Activated B cell treated with CpG ODN at 0.5 μM for 24 hours (primary cell): ENCODE results near the gene FUT8. TPM values are rescaled to one million over a fixed set of nuclear protein-coding genes. Genes with fewer than 3 reads are reported as not detected.

Experiments
- ATAC-seq: fragments of 200-7000 bp; cut with Tn5 transposase; one replicate; pipeline ENCODE4 v1.10.0; 2021; ENCODE audit warnings: low read depth, mild to moderate bottlenecking, moderate library complexity
- CTCF ChIA-PET: fragments of 350-600 bp; sonication (Branson Sonifier 250); formaldehyde crosslinking; loops from one replicate; lab custom pipeline; 2021; ENCODE audit warnings: antibody characterized with exemption; lab: Charles Lee
- POLR2A ChIA-PET: fragments of 350-600 bp; sonication (Branson Sonifier 250); formaldehyde crosslinking; loops from one replicate; lab custom pipeline; 2021; ENCODE audit warnings: antibody characterized with exemption; lab: Charles Lee
- DNase-seq: peaks from one replicate; pipeline ENCODE4 v3.0.0; 2022
- H3K27ac Mint-ChIP-seq: one replicate; pipeline ENCODE4 v1.8.0; 2020; ENCODE audit warnings: mixed read lengths
- H3K27me3 Mint-ChIP-seq: one replicate; pipeline ENCODE4 v1.8.0; 2021; ENCODE audit warnings: mixed read lengths
- H3K36me3 Mint-ChIP-seq: one replicate; pipeline ENCODE4 v1.8.0; 2021; ENCODE audit warnings: low read depth, mixed read lengths
- H3K4me1 Mint-ChIP-seq: one replicate; pipeline ENCODE4 v1.8.0; 2021; ENCODE audit warnings: mixed read lengths
- H3K4me3 Mint-ChIP-seq: one replicate; pipeline ENCODE4 v1.8.0; 2020; ENCODE audit warnings: mild to moderate bottlenecking, mixed read lengths
- H3K9me3 Mint-ChIP-seq: one replicate; pipeline ENCODE4 v1.8.0; 2020; ENCODE audit warnings: mixed read lengths
- CTCF ChIP-seq: fragments of 200-600 bp; IDR thresholded peaks from one replicate; pipeline ENCODE4 v1.8.0; 2022; ENCODE audit warnings: antibody characterized with exemption, mild to moderate bottlenecking
- intact Hi-C: fragments of 100-400 bp; cut with micrococcal nuclease; formaldehyde crosslinking; loops from one replicate; pipeline ENCODE4 v1.15.1; 2024
- total RNA-seq: library from RNA; stranded (reverse); gene quantifications from 2 replicates; pipeline ENCODE4 v1.2.3, GENCODE V29; 2022

FUT8 gene
- total RNA-seq, 1 donor from 2014 or later = 123 TPM

GRCh38 chr14:65751510-65751909 lies 339.0 kb downstream of the FUT8 start:
- H3K4me1 Mint-ChIP-seq = no peaks in the 10 kb centered on the region
- no peak overlapping the region for H3K27ac Mint-ChIP-seq
- ChIA-PET POLR2A (interaction anchor here (0.6 kb wide), 1 partner anchor 43 kb away, joined by 4 read pairs; no protein-coding TSS in a partner anchor), CTCF (no interaction called here)
- H3K36me3 Mint-ChIP-seq = no peaks in the 10 kb centered on the region
- H3K9me3 Mint-ChIP-seq = no peaks in the 10 kb centered on the region
- no peaks in the 10 kb centered on the region for H3K27me3 Mint-ChIP-seq
- DNase-seq (no peak), ATAC-seq (no peak)
- intact Hi-C loops = no loop called here
- H3K4me3 Mint-ChIP-seq = no peak overlapping the region
- TF ChIP-seq CTCF = no peak

DNA sequence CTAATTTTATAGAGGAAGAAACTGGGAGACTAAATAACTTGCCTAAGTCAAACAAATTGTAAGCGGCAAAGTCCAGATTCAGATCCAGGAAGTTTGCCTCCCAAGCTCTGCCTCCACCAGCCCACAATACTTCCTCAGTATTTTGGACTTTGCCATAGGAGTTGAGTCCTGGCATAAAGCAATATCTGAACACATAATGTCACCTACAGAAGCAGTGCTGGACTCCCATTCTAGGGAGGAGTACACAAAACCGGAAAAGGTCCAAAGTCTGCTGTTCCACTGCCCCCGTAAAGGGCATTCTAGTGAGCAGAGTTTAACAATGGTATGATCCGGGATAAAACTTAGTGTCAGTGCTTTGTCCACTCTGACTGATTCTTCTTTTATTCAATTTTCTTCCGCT lies 340.5 kb downstream of the FUT8 start:
- DNase-seq (no peak), ATAC-seq (no peak)
- Mint-ChIP-seq H3K27ac (no peak overlapping the region), H3K4me1 (no peaks in the 10 kb centered on the region), H3K36me3 (no peaks in the 10 kb centered on the region), H3K9me3 (no peaks in the 10 kb centered on the region), H3K27me3 (no peaks in the 10 kb centered on the region), H3K4me3 (no peak overlapping the region)
- no peak for TF ChIP-seq CTCF
- intact Hi-C loops = no loop called here
- ChIA-PET CTCF (no interaction called here), POLR2A (no interaction called here)

- DNase-seq (no peak), ATAC-seq (no peak)
- no peaks in the 10 kb centered on the region for H3K9me3 Mint-ChIP-seq
- intact Hi-C loops = no loop called here
- ChIA-PET POLR2A (no interaction called here), CTCF (no interaction called here)
- no peaks in the 10 kb centered on the region for H3K4me1 Mint-ChIP-seq
- H3K4me3 Mint-ChIP-seq = no peak overlapping the region
- H3K36me3 Mint-ChIP-seq = no peaks in the 10 kb centered on the region
- H3K27me3 Mint-ChIP-seq = no peaks in the 10 kb centered on the region
- TF ChIP-seq CTCF = no peak
- H3K27ac Mint-ChIP-seq = no peak overlapping the region
Observed at GRCh38 chr14:65755331-65755730, 342.8 kb downstream of the FUT8 start.

DNA sequence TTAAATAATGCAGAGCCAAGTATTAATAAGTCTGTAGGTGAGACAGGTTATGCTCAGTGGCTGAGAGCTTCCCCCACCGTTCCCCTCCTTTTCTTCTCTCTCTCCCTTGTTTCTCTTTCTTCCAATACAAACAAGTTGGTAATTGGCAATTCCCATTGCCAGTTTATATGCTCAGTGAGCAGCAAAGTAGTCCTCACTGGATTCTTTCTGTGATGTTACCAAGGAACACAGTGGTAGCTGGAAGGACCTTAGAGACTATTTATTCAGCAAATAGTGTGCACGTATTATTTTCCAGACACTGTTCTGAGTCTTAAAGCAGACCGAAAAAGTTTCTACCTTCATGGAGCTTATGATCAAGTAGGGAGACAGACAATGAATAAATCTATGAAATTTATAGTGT lies 344.4 kb downstream of the FUT8 start:
- H3K27ac Mint-ChIP-seq = no peak overlapping the region
- intact Hi-C loops = no loop called here
- CTCF ChIA-PET = no interaction called here
- no peak for TF ChIP-seq CTCF
- no peaks in the 10 kb centered on the region for H3K9me3 Mint-ChIP-seq
- H3K4me1 Mint-ChIP-seq = no peaks in the 10 kb centered on the region
- DNase-seq = no peak
- no peaks in the 10 kb centered on the region for H3K36me3 Mint-ChIP-seq
- no peak for ATAC-seq
- no peaks in the 10 kb centered on the region for H3K27me3 Mint-ChIP-seq
- no peak overlapping the region for H3K4me3 Mint-ChIP-seq
- POLR2A ChIA-PET = no interaction called here

DNA sequence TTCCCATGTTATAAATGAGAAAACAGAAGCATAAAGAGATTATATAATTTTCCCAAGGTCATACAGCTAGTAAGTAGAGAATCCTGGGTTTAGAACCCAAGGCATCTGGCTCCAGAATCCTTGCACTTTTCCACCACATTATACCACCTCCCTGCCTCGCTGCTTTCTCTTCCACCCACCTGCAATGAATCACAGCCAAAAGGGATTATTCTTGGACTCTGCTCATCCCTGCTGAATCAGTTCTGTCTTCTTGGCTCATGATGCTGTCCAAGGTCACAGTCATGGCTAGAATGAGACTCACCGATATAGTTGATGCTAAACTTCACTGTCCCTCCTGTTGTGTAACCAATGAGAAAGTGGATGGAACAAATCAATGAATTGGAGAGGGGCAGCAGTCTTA lies 356.6 kb downstream of the FUT8 start:
- Mint-ChIP-seq H3K4me3 (no peak overlapping the region), H3K27ac (no peak overlapping the region), H3K4me1 (no peaks in the 10 kb centered on the region), H3K27me3 (no peaks in the 10 kb centered on the region), H3K36me3 (no peaks in the 10 kb centered on the region), H3K9me3 (no peaks in the 10 kb centered on the region)
- ChIA-PET CTCF (no interaction called here), POLR2A (no interaction called here)
- no peak for TF ChIP-seq CTCF
- no peak for DNase-seq
- no peak for ATAC-seq
- intact Hi-C loops = no loop called here
